ENCODE data around the gene AGPS.

The AGPS gene

GRCh38 chr2:177554365-177554764 is 161.8 kb downstream of the AGPS start:
- DNase-seq, result no peak

DNA sequence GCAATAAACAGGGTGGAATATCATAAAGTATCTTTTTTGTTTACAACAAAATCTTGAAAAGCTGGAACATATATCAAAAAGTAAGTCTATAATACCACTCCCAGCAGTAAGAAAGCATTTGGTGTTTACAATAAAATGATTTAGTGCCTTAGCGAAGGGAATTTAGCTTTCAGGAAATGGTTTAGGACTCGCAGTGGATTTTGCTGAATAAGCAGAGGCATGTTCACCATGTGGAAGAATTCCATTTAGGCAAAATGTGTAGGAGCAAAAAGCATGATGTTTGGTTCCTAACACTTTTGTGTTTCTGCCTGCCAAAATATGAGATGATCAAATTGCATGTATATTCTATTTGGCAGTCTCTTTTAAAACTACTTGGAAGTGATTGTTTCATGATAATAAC is 163.6 kb downstream of the AGPS start:
- no peak for DNase-seq

DNA sequence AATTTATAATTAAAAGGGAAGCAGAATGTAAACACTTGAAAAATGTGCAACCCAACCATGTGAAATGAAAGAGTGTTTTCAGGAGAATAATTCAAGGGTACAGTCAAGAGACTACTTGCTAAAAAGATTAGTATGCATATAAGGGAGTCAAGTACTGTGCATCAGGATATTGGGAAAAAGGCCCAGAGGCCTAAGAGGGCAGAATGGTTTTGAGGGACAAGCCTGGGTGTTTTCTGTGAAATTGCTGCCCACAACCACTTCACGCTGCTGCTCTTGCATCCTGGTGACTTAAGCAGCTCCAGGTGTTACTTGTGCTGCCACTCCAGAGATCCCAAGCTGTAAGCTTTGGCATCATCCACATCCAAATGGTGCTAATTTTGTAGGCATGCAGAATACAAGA is 165.2 kb downstream of the AGPS start:
- no peak for DNase-seq

DNA sequence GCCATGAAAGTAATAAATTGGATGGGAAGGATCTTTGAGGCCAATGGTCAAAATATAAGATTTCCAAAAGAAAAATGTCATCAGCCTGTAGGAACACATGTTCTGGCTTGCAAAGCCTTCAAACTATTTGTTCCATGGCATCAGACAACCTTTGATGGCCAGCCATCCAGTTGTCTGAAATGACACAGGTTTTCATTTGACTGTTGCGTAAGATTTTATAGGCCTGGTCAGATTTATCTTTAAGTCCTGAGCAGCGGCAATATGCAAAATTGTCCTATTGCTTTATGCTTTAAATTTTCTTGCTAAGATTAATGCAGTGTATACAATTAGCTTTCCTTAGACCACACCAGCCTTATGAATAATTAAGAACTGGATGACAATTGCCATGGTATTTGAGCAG is 167.1 kb downstream of the AGPS start:
- no peak for DNase-seq

- DNase-seq, result no peak
These were observed 175.8 kb downstream of the AGPS start for GRCh38 chr2:177568390-177568789.

DNA sequence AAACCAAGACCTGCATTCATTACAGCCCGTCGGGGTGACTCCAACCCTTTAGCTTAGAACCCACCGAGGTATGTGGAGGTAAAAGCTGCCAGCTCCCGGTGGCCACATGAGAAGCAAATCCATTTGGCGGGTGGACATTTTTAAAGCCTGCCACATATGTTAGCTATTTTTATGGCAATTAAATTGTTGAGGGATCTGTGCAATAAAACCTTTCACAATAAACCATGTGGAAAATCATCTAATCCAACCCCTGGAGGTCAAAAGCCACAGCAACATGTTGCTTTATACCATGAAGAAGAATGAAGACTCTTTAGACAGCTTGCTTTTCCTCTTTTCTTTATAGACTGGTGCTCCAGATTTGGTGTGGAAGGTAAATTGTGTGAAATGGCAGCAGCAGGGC is 176.3 kb downstream of the AGPS start:
- DNase-seq, result no peak

DNA sequence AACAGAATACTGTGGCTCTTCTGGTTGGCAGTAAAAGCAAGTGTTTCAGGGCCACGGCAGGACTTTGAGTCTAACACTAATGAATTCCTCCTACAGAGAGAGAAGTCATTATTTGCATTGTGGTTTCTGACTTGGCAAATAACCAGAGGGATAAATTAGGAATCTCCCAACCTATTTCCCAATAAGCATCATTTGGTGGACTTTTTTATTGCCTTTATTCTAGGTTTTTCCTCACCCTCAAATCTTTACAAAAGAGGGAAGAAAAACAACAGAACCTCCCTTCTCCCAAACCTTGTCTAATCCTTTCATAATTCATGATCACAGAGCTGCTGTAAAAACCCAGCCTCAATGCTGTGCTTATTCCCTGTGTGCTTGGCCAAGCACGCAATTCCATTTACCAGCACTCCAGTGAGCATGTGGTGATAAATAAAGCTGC is 179.7 kb downstream of the AGPS start:
- no peak for DNase-seq

DNA sequence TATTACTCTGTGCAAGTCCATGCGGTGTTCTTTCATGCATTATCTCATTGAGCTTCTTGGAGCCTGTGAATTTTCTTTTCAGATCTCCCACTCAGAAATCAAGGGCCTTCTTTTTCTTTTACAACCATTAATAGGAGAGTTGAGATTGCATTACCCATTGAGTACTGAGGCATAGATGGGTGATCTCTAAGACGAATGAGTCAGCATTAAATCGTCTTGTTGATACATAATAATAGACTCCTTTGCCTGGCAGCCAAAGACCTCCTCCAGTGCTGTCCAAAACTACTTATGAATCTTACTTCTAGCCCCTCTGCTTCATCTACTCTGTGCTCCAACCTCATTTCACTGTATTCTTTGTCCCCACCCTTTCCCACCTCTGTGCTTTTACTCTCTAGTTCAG is 180.5 kb downstream of the AGPS start:
- no peak for DNase-seq

DNA sequence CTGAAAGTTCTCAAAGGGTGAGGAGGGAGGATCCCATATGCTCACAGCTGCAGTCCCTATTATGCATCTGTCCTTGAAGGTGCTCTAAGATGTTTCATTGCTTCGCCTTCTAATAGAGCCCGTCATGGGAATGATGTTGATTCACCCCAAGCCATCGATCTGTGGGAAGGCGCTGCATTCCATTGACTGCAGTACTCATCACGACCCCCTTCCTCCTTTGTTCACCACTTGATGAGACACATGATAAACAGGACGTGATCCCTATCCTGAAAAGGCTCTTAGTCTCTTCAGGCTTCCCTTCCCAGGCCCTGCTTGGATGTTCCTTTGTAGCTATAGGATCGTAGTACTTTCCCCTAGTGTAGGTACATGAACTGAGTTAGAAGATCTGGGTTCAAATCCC is 181.8 kb downstream of the AGPS start:
- no peak for DNase-seq

GRCh38 chr2:177575358-177575757 is 182.8 kb downstream of the AGPS start:
- no peak for DNase-seq

DNA sequence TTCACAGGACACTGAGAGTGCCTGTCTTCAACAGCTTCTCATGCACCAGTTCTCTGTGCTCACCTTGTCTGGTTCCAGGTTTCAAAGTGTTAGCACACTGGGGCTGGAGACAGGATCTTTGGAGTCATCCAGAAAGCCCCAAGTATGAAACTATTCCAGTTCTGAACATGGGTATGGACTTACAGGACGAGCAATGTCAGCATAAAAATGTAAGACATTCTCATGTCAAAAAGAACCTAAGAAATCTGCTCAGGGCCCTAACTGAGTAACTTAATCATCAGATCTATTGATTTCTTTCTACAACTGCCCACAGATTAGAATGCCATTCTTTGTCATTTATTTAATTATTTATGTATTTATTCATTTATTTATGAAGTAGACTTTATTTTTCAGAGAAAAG is 184.5 kb downstream of the AGPS start:
- DNase-seq, result no peak

GRCh38 chr2:177578454-177578853 is 185.9 kb downstream of the AGPS start:
- DNase-seq, result no peak

DNA sequence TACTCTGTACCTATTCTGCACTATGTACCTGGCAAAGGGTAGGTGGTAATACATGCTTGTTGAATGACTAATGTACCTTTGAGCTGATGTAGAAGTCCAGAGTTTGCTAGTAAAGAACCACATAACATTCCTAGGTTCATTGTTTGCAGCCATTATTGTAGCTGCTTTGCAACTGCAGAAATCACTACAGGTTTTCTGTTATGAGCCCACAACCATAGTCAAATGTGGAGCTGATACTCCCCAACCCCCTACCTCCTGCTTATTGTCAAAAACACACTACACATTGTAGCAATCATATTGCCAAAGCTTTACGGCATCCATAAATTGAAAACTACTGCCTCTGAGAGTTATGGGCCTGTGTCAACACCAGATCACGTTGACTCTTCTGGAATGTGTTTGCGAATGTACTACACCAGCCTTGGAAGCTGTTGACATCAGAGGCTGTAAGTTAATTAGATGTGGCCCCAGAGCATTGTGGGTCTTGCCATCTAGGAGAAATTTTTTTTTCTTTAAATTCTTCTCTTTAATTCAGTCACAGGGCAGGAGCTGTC is 187.0 kb downstream of the AGPS start:
- peak; percentile 30 for DNase-seq

GRCh38 chr2:177582000-177582399 is 189.4 kb downstream of the AGPS start:
- DNase-seq, result no peak

- no peak for DNase-seq
These were observed 191.6 kb downstream of the AGPS start for GRCh38 chr2:177584030-177584692.

- no peak for DNase-seq
These were observed 192.8 kb downstream of the AGPS start for GRCh38 chr2:177585234-177585863.

DNA sequence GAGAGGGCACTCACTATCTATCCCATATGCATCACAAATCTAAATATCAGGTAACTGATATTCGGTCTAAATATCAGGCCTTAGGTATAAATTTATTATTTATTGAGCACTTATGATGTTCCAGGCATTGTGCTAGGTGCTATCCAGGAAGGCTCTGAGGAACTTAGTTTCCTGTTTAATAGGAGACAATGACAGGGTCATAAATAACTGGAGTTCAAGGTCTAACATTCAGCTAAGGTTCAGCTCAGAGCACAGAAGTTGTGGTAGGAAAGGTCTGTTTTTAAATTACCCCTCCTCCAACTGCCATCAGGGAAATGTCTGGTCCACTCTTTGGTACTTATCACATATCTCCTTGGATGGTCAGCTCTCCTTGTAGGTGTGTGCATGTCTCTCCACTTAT is 193.6 kb downstream of the AGPS start:
- DNase-seq, result no peak

GRCh38 chr2:177587371-177587770 is 194.8 kb downstream of the AGPS start:
- no peak for DNase-seq

DNA sequence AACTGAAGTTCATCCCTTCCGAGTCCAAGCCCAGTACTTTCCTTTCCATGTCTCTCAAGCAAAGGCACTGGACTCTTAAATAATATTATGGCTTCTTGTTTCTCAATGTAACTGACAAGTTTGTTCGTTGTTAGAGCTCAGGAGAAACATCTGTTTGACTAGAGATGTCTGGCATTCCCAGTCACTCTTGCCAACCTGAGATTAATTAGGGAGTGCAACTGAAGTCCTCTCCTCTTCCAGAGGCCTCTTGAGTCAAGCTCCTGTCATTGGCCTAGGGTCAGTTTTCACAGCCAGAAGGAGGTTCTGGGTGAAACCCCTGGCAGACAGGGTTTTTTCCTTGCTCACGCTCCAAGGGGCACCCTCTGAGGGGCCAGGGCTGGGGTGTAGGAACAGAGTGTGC is 196.1 kb downstream of the AGPS start:
- DNase-seq, result no peak

DNA sequence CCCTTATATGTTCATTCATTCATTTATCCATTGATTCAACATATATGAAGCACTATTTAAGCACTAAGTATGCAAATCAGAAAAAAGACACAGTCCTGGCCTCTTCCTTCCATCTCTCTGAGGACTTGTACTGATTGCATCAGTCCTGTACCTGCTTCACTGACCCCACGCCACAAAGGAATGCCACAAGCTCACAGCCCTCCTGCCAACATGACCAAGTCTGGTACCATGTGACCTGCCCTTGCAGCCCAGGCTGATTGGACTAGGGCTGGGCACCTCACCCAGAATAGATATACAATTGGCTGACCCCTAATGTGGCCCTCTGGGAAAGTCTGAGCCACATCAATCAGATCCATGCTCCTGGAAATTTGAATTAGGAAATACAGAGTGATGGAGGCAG is 196.6 kb downstream of the AGPS start:
- no peak for DNase-seq

- no peak for DNase-seq
These were observed 199.8 kb downstream of the AGPS start for GRCh38 chr2:177592397-177592796.

- DNase-seq, result peak; percentile 13
These were observed 200.4 kb downstream of the AGPS start for GRCh38 chr2:177592945-177593344.

GRCh38 chr2:177593402-177593801 is 200.8 kb downstream of the AGPS start:
- no peak for DNase-seq
